Activated naive CD4-positive, alpha-beta T cell treated with anti-CD3 and anti-CD28 coated beads, Interleukin-2, amount 50 U/mL, for 24 hours (primary cell): ENCODE data around the gene CIAO1.
A peak's percentile ranks its signal among the peaks of the same experiment; 100 is the strongest.

Experiments
- H3K27ac Mint-ChIP-seq: one replicate; pipeline ENCODE4 v1.8.0; 2021; ENCODE audit warnings: mild to moderate bottlenecking, mixed read lengths
- H3K27me3 Mint-ChIP-seq: one replicate; pipeline ENCODE4 v1.8.0; 2021; ENCODE audit warnings: mixed read lengths
- H3K36me3 Mint-ChIP-seq: one replicate; pipeline ENCODE4 v1.8.0; 2021; ENCODE audit warnings: mixed read lengths
- H3K4me1 Mint-ChIP-seq: one replicate; pipeline ENCODE4 v1.8.0; 2021; ENCODE audit warnings: mixed read lengths
- H3K4me3 Mint-ChIP-seq: one replicate; pipeline ENCODE4 v1.8.0; 2021; ENCODE audit warnings: mild to moderate bottlenecking, mixed read lengths
- H3K9me3 Mint-ChIP-seq: one replicate; pipeline ENCODE4 v1.8.0; 2021; ENCODE audit warnings: mixed read lengths

Gene CIAO1

DNA sequence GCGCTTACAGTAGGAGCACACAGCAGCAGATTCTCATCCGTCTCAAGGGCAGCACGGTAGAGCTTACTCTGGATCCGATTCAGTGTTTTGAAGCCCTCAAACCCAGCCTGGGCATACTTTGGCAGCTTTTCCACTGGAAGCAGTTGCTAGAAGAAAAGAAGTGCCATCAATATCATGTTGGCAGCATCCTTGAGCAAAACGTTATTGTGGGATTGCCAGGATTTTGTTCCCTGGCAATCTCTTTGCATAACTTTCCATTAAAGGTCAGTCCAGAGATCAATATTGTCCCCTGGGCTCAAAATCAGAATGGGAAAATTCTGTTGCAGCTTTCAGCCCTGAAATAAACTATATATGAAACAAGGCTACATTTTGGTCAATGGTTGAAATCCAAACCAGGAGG, 30.9 kb downstream of the CIAO1 start:
- H3K27me3 Mint-ChIP-seq: no peaks in the 10 kb centered on the region
- no peak overlapping the region for H3K4me3 Mint-ChIP-seq
- H3K36me3 Mint-ChIP-seq: peaks cover 28% of the 10 kb centered on the region
- peaks cover 21% of the 10 kb centered on the region for H3K4me1 Mint-ChIP-seq
- H3K9me3 Mint-ChIP-seq: no peaks in the 10 kb centered on the region
- no peak overlapping the region for H3K27ac Mint-ChIP-seq

DNA sequence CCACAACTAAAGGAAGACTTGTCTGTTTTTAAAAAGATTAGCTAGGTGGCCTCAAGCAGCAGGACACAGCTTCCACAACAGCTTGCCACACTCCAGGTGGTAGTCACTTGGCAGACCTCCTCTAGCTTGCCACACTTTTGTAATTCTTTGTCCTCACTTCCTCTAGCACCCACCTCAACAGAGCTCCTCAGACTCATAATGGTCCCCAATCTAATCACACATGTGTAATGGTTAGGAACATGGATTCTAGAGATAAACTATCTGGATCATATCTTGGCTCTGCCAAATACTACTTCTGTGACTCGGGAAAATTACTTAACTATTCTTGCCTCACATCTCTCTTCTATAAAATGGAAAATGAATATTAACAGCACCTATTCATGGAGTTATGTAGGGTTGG, 35.8 kb downstream of the CIAO1 start:
- Mint-ChIP-seq H3K27ac (peak overlapping the region; percentile 11), H3K4me1 (peaks cover 62% of the 10 kb centered on the region), H3K4me3 (peak overlapping the region; percentile 13), H3K27me3 (no peaks in the 10 kb centered on the region), H3K36me3 (peaks cover 34% of the 10 kb centered on the region), H3K9me3 (no peaks in the 10 kb centered on the region)

DNA sequence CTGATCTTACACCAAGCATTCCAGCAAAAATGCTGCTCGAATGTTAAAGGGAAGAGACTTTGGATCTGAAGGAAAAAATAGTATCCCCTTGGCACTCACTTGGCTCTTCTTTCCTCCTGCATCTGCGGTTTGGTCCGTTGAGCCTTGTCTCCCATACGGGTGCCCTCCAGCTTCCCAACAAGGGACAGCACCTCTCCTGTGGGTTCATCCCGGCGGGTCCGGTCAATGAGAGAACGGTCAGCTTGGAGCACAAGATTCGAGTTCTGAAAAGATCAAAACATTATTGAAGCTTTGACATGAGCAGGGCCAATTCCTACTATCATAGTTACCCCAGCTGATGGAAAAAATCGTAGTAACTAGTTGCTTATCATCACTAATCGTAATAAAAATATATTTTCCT, 38.6 kb downstream of the CIAO1 start:
- peaks cover 24% of the 10 kb centered on the region for H3K36me3 Mint-ChIP-seq
- peaks cover 54% of the 10 kb centered on the region for H3K4me1 Mint-ChIP-seq
- H3K27ac Mint-ChIP-seq: peak overlapping the region; percentile 99
- H3K9me3 Mint-ChIP-seq: no peaks in the 10 kb centered on the region
- peak overlapping the region; percentile 100 for H3K4me3 Mint-ChIP-seq
- no peaks in the 10 kb centered on the region for H3K27me3 Mint-ChIP-seq

DNA sequence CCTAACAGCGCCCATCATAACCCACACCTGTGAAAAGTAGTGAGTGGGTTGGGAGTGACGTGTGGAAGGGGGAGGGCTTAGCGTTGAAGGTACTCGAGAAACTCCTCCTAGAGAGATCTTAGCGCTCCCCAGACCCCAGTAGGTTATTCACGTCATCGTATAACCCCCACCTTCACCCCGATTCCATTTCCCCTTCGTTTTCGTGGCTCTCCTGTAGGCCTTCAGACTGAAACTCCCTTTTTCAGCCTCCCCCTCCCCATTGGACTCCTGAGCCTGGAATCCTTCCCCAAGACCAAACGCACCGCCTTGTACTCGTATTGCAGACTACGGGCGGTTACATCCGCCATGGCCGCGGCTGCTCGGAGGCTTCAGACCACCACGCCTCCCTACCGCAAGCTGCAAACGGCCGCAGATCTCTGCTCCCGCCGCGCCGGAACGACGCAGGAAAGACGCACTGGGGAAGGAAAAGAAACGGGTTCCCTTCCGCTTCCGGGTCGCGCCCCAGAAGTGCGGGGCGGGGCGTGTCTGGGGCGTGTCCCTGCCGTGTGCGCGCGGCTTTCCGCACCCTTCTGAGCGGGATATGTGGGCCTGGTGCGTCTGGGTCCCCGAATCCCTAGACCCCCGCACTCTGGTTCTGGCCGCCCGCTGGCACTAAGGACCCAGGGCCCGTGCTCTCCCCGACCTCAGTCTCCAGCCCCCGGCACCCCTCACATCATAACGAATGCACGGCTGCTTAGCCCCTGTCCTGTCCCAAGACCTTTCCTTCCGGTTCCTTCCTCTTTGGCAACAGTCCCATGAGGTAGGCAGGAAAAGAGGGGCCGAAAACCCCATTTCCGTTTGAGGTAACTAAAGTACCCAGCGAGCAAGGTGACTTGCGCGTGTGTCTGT, 39.3 kb downstream of the CIAO1 start, which contains the start of gene SNRNP200:
Gene SNRNP200 (minus strand): TSS at position 456 of the 888 bp plus-strand sequence. CDS start 109 bp downstream, at position 347.
- no peaks in the 10 kb centered on the region for H3K27me3 Mint-ChIP-seq
- peaks cover 24% of the 10 kb centered on the region for H3K36me3 Mint-ChIP-seq
- H3K4me3 Mint-ChIP-seq: peak within 1 kb of the TSS; percentile 100
- H3K4me1 Mint-ChIP-seq: peaks cover 54% of the 10 kb centered on the region
- no peaks in the 10 kb centered on the region for H3K9me3 Mint-ChIP-seq
- H3K27ac Mint-ChIP-seq: peak within 1 kb of the TSS; percentile 99

DNA sequence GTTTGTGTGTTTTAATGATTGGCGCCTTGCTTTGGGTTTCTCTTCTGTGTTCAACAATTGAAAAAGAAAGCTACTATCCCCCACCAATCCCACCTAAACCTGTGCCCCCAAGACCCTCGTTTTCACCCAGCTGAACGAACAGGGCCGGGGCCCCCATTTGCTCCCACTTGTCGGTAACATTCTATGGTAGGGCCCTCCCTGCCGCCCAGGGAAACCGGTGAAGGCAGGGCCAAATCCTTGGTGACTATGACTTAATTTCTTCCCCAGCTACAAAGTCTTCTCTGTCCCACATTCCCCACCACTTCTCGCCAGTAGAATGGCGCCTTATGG, 39.9 kb downstream of the CIAO1 start:
- Mint-ChIP-seq H3K4me1 (peaks cover 51% of the 10 kb centered on the region), H3K36me3 (peaks cover 21% of the 10 kb centered on the region), H3K9me3 (no peaks in the 10 kb centered on the region)

DNA sequence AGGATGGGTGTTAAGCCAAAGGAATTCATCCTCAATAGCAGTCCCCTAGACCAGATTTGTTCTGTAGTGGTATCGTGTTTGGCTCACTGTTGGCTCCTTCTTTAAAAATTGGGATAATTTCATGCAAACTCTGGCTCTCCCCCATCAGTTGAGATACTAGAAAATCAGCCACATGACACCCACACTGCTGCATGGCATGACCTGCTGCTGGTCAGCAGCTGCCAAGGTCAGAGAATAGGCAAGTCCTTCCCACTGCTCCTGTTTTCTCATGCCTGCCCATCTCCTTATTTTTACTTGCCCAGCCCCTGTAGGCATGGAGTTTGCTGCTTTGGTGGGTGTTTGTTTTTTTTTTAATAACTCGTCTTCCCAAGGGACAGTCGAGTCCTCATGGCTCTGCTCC, 40.3 kb downstream of the CIAO1 start:
- peaks cover 21% of the 10 kb centered on the region for H3K36me3 Mint-ChIP-seq
- H3K4me1 Mint-ChIP-seq: peaks cover 47% of the 10 kb centered on the region
- peak overlapping the region; percentile 99 for H3K27ac Mint-ChIP-seq

More for the DNA sequence above, 39.9 kb downstream of the CIAO1 start:
- Mint-ChIP-seq H3K27me3 (no peaks in the 10 kb centered on the region), H3K4me3 (peak overlapping the region; percentile 100), H3K27ac (peak overlapping the region; percentile 99)

DNA sequence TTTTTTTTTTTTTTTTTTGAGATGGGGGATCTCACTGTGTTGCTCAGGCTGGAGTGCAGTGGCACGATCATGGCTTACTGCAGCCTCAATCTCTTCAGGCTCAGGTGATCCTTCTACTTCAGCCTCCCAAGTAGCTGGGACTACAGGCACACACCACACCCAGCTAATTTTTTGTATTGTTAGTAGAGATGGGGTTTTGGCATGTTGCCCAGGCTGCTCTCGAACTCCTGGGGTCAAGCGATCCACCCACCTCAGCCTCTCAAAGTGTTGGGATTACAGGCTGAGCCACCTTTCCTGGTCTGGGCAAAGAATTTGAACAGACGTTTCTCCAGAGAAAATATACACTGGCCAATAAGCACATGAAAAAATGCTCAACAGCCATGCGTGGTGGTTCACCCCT, 42.2 kb downstream of the CIAO1 start:
- Mint-ChIP-seq H3K27ac (no peak overlapping the region), H3K9me3 (no peaks in the 10 kb centered on the region), H3K4me1 (peaks cover 33% of the 10 kb centered on the region), H3K4me3 (no peak overlapping the region), H3K36me3 (peaks cover 12% of the 10 kb centered on the region), H3K27me3 (no peaks in the 10 kb centered on the region)

More for the DNA sequence above, 40.3 kb downstream of the CIAO1 start:
- Mint-ChIP-seq H3K27me3 (no peaks in the 10 kb centered on the region), H3K4me3 (peak overlapping the region; percentile 100), H3K9me3 (no peaks in the 10 kb centered on the region)

DNA sequence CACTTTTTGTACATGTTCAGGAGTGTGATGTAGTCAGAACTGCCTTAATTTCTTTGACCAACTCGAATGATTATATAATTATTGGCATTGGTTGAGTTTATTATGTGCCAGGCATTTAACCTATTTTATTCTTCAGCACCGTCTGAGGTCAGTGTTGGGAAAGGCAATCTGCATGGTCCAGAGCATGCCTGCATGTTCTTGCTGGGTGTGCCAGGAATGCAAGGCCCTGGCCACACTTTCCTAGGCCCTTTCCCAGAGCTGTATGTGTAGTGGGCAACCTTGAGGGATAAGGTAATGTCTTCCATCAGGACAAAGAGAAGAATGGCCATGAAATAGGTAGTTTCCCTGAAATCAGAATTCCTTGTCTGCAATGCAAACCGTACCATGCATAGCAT, 49.0 kb downstream of the CIAO1 start:
- Mint-ChIP-seq H3K4me1 (peaks cover 25% of the 10 kb centered on the region), H3K9me3 (no peaks in the 10 kb centered on the region), H3K27ac (peak overlapping the region; percentile 62), H3K27me3 (no peaks in the 10 kb centered on the region), H3K36me3 (no peaks in the 10 kb centered on the region), H3K4me3 (no peak overlapping the region)

DNA sequence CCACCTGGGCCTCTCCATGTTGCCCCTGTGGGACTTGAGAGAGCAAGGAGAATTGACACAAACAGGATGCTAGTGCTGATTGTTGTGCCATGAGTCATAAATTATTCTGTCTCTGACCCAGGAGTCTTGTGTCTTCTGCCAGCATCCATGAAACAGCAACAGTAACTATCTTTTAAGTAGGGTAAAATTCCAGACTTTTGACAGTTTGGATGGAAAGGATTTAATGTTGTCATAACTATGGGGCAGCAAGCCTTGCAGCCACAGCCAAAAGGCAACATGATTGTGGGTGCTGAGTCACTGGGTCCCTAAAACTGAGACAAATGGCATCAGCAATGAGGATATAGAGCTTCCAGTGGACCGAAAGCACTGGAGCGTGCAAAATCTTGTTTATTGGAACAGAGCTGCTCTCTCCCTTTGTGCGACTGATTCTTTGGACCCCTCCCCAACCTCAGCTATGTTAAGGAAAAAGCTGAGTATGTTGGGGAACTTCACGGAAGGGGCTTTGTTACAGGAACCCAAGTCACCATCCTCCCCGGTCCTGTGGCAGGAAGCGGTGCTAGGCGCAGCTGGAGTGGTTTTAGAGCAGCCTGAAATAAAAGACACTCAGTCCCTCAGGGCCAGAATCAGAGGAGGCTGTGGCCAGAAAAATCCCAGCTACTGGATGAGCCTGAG, 49.5 kb downstream of the CIAO1 start:
- Mint-ChIP-seq H3K27ac (no peak overlapping the region), H3K36me3 (no peaks in the 10 kb centered on the region), H3K4me3 (no peak overlapping the region), H3K4me1 (peaks cover 26% of the 10 kb centered on the region), H3K9me3 (no peaks in the 10 kb centered on the region), H3K27me3 (no peaks in the 10 kb centered on the region)

DNA sequence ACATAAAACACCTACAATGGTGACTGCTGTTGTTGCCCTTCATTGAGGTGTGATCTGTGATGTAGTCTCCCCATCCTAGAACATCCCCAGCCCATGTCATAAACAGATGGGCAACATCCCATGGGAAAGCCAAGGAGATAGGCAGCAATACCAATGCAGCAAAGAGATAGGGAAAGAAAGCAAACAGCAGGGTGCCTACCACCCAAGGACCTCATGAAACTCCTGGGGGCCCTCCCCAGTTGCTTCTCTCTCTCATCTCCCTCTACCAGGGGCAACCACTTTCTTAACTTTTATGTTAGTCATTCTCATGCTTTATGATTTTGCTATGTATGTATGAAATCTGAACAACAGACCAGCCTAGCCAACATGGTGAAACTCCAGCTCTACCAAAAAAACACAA, 51.0 kb downstream of the CIAO1 start:
- Mint-ChIP-seq H3K27me3 (no peaks in the 10 kb centered on the region), H3K27ac (no peak overlapping the region), H3K4me1 (peaks cover 32% of the 10 kb centered on the region), H3K9me3 (no peaks in the 10 kb centered on the region), H3K4me3 (no peak overlapping the region), H3K36me3 (no peaks in the 10 kb centered on the region)

DNA sequence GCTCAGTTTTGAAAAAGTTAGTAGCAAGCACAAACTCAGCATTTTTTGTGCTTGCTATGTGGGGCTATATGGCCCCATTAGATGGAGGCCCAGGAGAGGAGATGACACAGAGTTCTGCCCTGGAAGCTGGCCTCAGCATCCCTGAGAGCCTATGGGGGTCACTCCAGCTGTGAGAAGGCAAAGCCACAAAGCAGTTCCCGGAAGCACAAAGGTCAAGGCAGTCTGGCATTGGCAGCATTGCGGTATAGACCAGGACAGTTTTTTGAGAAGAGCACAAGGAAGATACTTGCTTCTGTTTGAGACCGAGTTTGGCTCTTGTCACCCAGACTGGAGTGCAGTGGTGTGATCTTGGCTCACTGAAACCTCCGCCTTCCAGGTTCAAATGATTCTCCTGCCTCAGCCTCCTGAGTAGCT, 51.6 kb downstream of the CIAO1 start:
- H3K4me3 Mint-ChIP-seq: no peak overlapping the region
- H3K4me1 Mint-ChIP-seq: peaks cover 33% of the 10 kb centered on the region
- no peak overlapping the region for H3K27ac Mint-ChIP-seq
- no peaks in the 10 kb centered on the region for H3K9me3 Mint-ChIP-seq
- H3K36me3 Mint-ChIP-seq: no peaks in the 10 kb centered on the region
- no peaks in the 10 kb centered on the region for H3K27me3 Mint-ChIP-seq

DNA sequence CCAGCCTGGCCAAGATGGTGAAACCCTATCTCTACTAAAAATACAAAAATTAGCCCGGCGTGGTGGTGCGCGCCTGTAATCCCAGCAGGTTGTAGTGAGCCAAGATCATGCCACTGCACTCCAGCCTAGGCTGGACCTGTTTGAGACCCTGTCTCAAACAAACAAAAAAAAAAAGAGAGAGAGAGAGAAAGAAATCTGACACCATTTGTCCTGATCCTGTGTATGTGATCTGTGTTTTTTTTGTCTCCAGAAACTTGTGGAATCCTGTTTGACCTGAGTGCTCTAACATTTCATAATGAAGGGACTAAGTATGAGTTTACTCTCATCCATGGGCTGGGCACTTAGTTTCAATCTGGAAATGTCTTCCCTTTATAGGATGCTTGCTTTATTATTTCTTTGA, 52.7 kb downstream of the CIAO1 start:
- H3K27me3 Mint-ChIP-seq: no peaks in the 10 kb centered on the region
- no peaks in the 10 kb centered on the region for H3K36me3 Mint-ChIP-seq
- peaks cover 39% of the 10 kb centered on the region for H3K4me1 Mint-ChIP-seq
- H3K27ac Mint-ChIP-seq: no peak overlapping the region
- H3K9me3 Mint-ChIP-seq: no peaks in the 10 kb centered on the region
- no peak overlapping the region for H3K4me3 Mint-ChIP-seq

DNA sequence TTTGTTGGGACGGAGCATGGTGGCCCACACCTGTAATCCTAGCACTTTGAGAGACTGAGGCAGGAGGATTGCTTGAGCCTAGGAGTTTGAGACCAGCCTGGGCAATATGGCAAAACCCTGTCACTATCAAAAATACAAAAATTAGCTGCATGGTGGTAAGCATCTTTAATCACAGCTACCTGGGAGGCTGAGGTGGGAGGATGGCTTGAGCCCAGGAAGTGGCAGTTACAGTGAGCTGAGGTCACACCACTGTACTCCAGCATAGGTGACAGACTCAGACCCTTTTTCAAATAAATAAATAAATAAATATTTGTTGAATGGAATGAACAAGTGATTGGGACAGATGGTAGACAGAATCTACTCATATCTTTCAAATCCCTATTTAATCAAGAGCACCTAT, 53.4 kb downstream of the CIAO1 start:
- H3K4me3 Mint-ChIP-seq: no peak overlapping the region
- H3K27ac Mint-ChIP-seq: no peak overlapping the region
- H3K36me3 Mint-ChIP-seq: no peaks in the 10 kb centered on the region
- peaks cover 39% of the 10 kb centered on the region for H3K4me1 Mint-ChIP-seq
- H3K27me3 Mint-ChIP-seq: no peaks in the 10 kb centered on the region
- no peaks in the 10 kb centered on the region for H3K9me3 Mint-ChIP-seq

DNA sequence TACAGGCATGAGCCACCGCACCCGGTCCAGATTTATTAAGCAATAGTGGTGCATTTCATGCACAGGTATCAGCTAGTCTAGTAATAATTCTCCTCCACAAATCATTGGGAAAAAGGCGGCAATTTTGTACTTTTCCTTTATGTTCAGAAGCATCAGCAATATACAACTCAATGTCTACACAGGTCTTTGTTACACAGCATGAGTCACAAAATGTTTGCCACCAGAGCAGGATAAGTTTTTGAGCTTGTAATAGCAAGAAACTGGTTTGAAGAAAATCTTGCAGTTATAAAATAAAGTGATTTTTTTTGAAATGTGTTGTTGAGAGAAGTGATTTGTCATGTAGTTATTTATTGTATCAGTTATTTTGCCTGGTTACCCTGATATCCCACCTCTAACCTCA, 54.3 kb downstream of the CIAO1 start:
- H3K36me3 Mint-ChIP-seq: no peaks in the 10 kb centered on the region
- H3K27me3 Mint-ChIP-seq: no peaks in the 10 kb centered on the region
- H3K4me3 Mint-ChIP-seq: peak overlapping the region; percentile 6
- no peaks in the 10 kb centered on the region for H3K9me3 Mint-ChIP-seq
- H3K4me1 Mint-ChIP-seq: peaks cover 41% of the 10 kb centered on the region
- H3K27ac Mint-ChIP-seq: no peak overlapping the region

DNA sequence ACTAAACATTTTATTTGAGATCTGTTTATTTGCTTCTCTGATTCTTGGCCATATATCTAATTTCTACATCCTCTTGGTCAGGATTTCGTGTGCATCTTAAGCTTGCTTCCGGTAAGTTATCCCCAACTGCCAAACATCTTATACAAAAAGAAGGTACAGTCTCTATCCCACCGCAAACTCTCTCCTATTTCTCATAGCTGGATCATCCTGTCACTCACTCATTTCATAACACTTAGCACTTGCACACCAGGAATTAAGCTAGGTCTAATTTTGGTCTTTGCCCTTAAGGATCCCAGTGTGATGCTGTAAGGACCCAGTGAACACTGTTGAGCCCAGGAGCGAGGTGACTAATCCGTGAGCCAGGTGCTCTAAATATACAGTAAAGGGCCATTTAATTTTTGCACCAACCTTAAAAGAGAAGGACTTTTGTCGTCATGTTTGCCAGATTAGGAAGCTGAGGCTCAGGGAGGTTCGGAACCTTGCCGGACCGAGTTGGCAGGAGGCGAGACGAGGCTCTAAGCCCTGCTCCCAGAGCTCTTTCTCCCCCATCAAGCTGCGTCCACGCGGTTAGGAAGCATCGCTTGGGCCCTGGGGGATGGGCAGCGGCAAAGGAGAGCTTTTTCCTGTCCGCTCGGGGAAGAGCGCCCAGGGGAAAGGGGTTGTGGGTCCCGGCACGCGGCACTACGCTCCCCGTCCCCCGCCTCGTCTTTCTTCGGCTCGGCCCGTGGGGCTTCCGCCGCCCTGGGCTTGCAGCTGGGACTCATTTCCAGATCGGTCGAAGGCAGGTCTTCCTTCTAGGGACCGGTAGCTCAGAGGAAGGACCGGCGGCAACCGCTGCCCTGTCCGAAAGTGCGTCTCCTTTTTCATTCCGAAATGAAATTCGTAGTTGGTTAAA, 55.0 kb downstream of the CIAO1 start:
- Mint-ChIP-seq H3K36me3 (no peaks in the 10 kb centered on the region), H3K4me3 (peak overlapping the region; percentile 83), H3K9me3 (no peaks in the 10 kb centered on the region), H3K27me3 (no peaks in the 10 kb centered on the region), H3K27ac (peak overlapping the region; percentile 30), H3K4me1 (peaks cover 41% of the 10 kb centered on the region)
